WERI-Rb-1 (cell line): ENCODE results near the gene RPL19.

Experiments
- DNase-seq: peaks from one replicate; pipeline ENCODE4 v3.0.0-alpha.2; 2020
- H3K27ac ChIP-seq: fragments of 250-450 bp; sonication (Bioruptor Pico); 2 replicates; pipeline ENCODE4 v1.5.1; 2020; ENCODE audit warnings: mild to moderate bottlenecking, moderate library complexity
- H3K27me3 ChIP-seq: fragments of 250-450 bp; sonication (Bioruptor Pico); 2 replicates; pipeline ENCODE4 v1.5.1; 2021; ENCODE audit warnings: mild to moderate bottlenecking, low read depth, moderate library complexity; ENCODE audit not compliant: insufficient read depth, severe bottlenecking
- H3K36me3 ChIP-seq: fragments of 250-450 bp; sonication (Bioruptor Pico); 2 replicates; pipeline ENCODE4 v1.5.1; 2020; ENCODE audit warnings: mild to moderate bottlenecking, moderate library complexity
- H3K4me3 ChIP-seq: 2 replicates; pipeline ENCODE4 v1.5.1; 2011; ENCODE audit warnings: low read depth, mild to moderate bottlenecking, control low read depth, low read length
- H3K9me3 ChIP-seq: fragments of 250-450 bp; sonication (Bioruptor Pico); 2 replicates; pipeline ENCODE4 v1.5.1; 2021; ENCODE audit warnings: mild to moderate bottlenecking, moderate library complexity; ENCODE audit not compliant: severe bottlenecking
- CTCF ChIP-seq: IDR thresholded peaks from 2 replicates; pipeline ENCODE4 v1.5.1; 2011; ENCODE audit warnings: low read depth, mild to moderate bottlenecking, control low read depth, inconsistent platforms, low read length

The RPL19 gene

DNA sequence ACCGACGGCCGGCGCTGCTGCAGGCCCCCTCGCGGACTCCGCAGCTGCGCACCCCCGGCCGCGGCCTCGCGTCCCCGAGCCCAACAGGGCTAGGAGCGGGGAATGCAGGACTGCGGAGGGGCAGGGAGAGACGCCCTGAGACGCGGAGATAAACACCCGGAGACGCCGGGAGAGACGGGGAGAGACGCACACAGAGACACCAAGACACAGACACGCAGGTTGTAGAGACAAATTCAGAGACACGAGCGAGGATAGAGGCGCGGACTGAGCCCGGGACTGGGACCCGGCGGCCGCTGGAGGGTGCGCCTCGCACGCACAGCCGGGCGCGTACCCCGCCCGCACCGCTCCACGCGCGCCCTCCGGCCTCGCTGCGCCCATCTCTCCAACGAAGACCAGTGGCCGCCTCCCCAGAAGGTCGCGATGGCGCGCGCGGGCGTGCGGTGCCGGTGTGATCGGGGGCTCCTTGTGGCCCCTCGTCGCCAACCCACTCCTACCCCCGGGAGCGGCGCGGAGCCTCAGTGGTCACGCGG lies 24.8 kb downstream of the RPL19 start:
- Histone ChIP-seq H3K9me3 (no peaks in the 10 kb centered on the region), H3K27me3 (peaks cover 16% of the 10 kb centered on the region), H3K27ac (no peak overlapping the region), H3K4me3 (peak overlapping the region; percentile 61), H3K36me3 (no peaks in the 10 kb centered on the region)
- no peak for TF ChIP-seq CTCF
- no peak for DNase-seq

- H3K27ac ChIP-seq: no peak within 1 kb of the TSS
- peak within 1 kb of the TSS; percentile 61 for H3K4me3 ChIP-seq
- peaks cover 16% of the 10 kb centered on the region for H3K27me3 ChIP-seq
- TF ChIP-seq CTCF: no peak
- H3K36me3 ChIP-seq: no peaks in the 10 kb centered on the region
- H3K9me3 ChIP-seq: no peaks in the 10 kb centered on the region
- DNase-seq: no peak
Measured at GRCh38 chr17:39225308-39225958, 25.4 kb downstream of the RPL19 start, which contains the start of gene STAC2. STAC2 (minus strand) TSS chr17:39225945; CDS start chr17:39225502, 443 bp downstream.

DNA sequence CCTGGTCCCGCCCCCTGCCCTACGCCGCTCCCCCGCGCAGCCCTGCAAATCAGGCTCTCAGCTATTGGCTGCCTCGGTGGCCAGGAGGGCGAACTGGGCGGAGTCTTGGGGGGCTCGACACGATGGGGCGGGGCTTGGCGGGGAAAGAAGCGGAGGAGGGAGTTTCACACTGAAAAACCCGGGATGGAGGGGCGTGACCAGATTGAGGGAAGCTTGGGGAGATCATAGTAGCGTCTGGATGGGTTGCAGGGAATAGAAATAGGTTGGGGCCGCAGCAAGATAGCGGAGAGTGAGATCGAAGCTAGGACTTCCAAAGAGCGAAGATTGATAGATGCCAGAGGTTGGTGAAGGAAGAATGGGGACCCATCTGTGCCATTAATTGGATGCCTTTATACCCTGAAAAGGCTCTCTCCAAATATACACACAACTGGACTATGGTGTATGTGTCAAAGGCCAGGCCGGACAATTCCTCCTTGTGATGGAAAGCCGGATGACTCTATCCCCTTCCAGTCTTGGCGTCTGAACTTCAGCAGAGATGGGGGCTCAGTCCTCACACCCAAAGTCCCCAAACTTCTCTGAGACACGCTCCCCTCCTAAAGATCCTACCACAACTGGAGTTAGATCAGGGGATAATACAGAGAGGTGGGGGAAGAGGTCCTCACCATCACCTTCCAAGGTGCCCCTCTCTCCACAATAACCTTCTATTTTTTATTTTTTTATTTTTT lies 26.0 kb downstream of the RPL19 start:
- Histone ChIP-seq H3K27me3 (peaks cover 16% of the 10 kb centered on the region), H3K9me3 (no peaks in the 10 kb centered on the region), H3K27ac (no peak overlapping the region), H3K4me3 (peak overlapping the region; percentile 61), H3K36me3 (no peaks in the 10 kb centered on the region)
- no peak for TF ChIP-seq CTCF
- peak; percentile 95 for DNase-seq

GRCh38 chr17:39227364-39227919 lies 27.4 kb downstream of the RPL19 start:
- H3K27me3 ChIP-seq: peaks cover 16% of the 10 kb centered on the region
- no peak for DNase-seq
- no peak for TF ChIP-seq CTCF

GRCh38 chr17:39229274-39229913 lies 29.3 kb downstream of the RPL19 start:
- DNase-seq: no peak

More at GRCh38 chr17:39227364-39227919, 27.4 kb downstream of the RPL19 start:
- H3K9me3 ChIP-seq: no peaks in the 10 kb centered on the region
- no peaks in the 10 kb centered on the region for H3K36me3 ChIP-seq
- no peak overlapping the region for H3K27ac ChIP-seq
- no peak overlapping the region for H3K4me3 ChIP-seq

More at GRCh38 chr17:39229274-39229913, 29.3 kb downstream of the RPL19 start:
- no peaks in the 10 kb centered on the region for H3K36me3 ChIP-seq
- H3K27ac ChIP-seq: no peak overlapping the region
- H3K4me3 ChIP-seq: no peak overlapping the region
- no peak for TF ChIP-seq CTCF
- H3K27me3 ChIP-seq: peaks cover 16% of the 10 kb centered on the region
- H3K9me3 ChIP-seq: no peaks in the 10 kb centered on the region
